ENCODE measurements around the gene MGAT5B. TPM values are rescaled to one million over a fixed set of nuclear protein-coding genes. Genes with fewer than 3 reads are reported as not detected.

MGAT5B gene
- total RNA-seq, 1 donor from 2014 or later: 1.8 TPM

GRCh38 chr17:76927577-76927976 is 59.4 kb downstream of the MGAT5B start:
- H3K36me3 Mint-ChIP-seq: no peaks in the 10 kb centered on the region
- Histone ChIP-seq H3K9me3 (ENCODE audit: low read depth) (no peaks in the 10 kb centered on the region), H3K9ac (no peak overlapping the region), H3K4me2 (no peak overlapping the region), H4K20me1 (ENCODE audit: low read depth) (no peaks in the 10 kb centered on the region), H3K27ac (no peak overlapping the region), H3K36me3 (no peaks in the 10 kb centered on the region), H3K4me3 (no peak overlapping the region), H2AFZ (replicated peaks) (no peak overlapping the region), H3K27me3 (no peaks in the 10 kb centered on the region), H3K4me1 (peaks cover 8% of the 10 kb centered on the region), H3F3A (ENCODE audit: low read depth) (no peaks in the 10 kb centered on the region), H3K79me2 (ENCODE audit: low read depth) (no peaks in the 10 kb centered on the region)
- H3K4me3 Mint-ChIP-seq: no peak overlapping the region
- no peak overlapping the region for H3K27ac Mint-ChIP-seq
- no peaks in the 10 kb centered on the region for H3K9me3 Mint-ChIP-seq
- no peak for TF ChIP-seq CTCF (IDR thresholded peaks at IDR 0.05)
- no peak for TF ChIP-seq EZH2phosphoT487 (IDR thresholded peaks at IDR 0.05)
- no peak for TF ChIP-seq EZH2 (IDR thresholded peaks at IDR 0.05)
- H3K4me1 Mint-ChIP-seq: peaks cover 10% of the 10 kb centered on the region
- peaks cover 5% of the 10 kb centered on the region for H3K27me3 Mint-ChIP-seq (ENCODE audit: insufficient read depth, low read depth)
- DNase-seq (ENCODE audit: low spot score): no peak

GRCh38 chr17:76927982-76928381 is 59.8 kb downstream of the MGAT5B start:
- no peak overlapping the region for H2AFZ ChIP-seq (replicated peaks)
- H3K4me3 Mint-ChIP-seq: no peak overlapping the region
- DNase-seq (ENCODE audit: low spot score): no peak
- H3F3A ChIP-seq (ENCODE audit: low read depth): no peaks in the 10 kb centered on the region
- H3K36me3 Mint-ChIP-seq: peaks cover 2% of the 10 kb centered on the region
- H3K79me2 ChIP-seq (ENCODE audit: low read depth): no peaks in the 10 kb centered on the region
- H3K9me3 Mint-ChIP-seq: no peaks in the 10 kb centered on the region
- no peak overlapping the region for H3K27ac Mint-ChIP-seq
- no peak overlapping the region for H3K4me2 ChIP-seq
- H3K4me1 Mint-ChIP-seq: peaks cover 9% of the 10 kb centered on the region
- H3K36me3 ChIP-seq: no peaks in the 10 kb centered on the region
- H3K4me3 ChIP-seq: no peak overlapping the region
- peaks cover 5% of the 10 kb centered on the region for H3K4me1 ChIP-seq
- no peak overlapping the region for H3K9ac ChIP-seq
- H3K27me3 Mint-ChIP-seq (ENCODE audit: insufficient read depth, low read depth): peaks cover 5% of the 10 kb centered on the region
- no peaks in the 10 kb centered on the region for H4K20me1 ChIP-seq (ENCODE audit: low read depth)
- H3K27me3 ChIP-seq: no peaks in the 10 kb centered on the region
- H3K9me3 ChIP-seq (ENCODE audit: low read depth): no peaks in the 10 kb centered on the region
- TF ChIP-seq EZH2phosphoT487 (IDR thresholded peaks at IDR 0.05): no peak
- no peak for TF ChIP-seq CTCF (IDR thresholded peaks at IDR 0.05)
- TF ChIP-seq EZH2 (IDR thresholded peaks at IDR 0.05): no peak
- no peak overlapping the region for H3K27ac ChIP-seq

GRCh38 chr17:76929148-76929547 is 60.9 kb downstream of the MGAT5B start:
- Mint-ChIP-seq H3K4me1 (peaks cover 6% of the 10 kb centered on the region), H3K36me3 (peaks cover 2% of the 10 kb centered on the region), H3K4me3 (no peak overlapping the region), H3K27me3 (ENCODE audit: insufficient read depth, low read depth) (peaks cover 5% of the 10 kb centered on the region), H3K27ac (no peak overlapping the region), H3K9me3 (no peaks in the 10 kb centered on the region)
- Histone ChIP-seq H4K20me1 (ENCODE audit: low read depth) (no peaks in the 10 kb centered on the region), H3K36me3 (no peaks in the 10 kb centered on the region), H3K4me3 (no peak overlapping the region), H2AFZ (replicated peaks) (no peak overlapping the region), H3K4me1 (peaks cover 5% of the 10 kb centered on the region), H3K9ac (no peak overlapping the region), H3K27ac (no peak overlapping the region), H3K9me3 (ENCODE audit: low read depth) (no peaks in the 10 kb centered on the region), H3K4me2 (no peak overlapping the region), H3K79me2 (ENCODE audit: low read depth) (no peaks in the 10 kb centered on the region), H3K27me3 (no peaks in the 10 kb centered on the region), H3F3A (ENCODE audit: low read depth) (no peaks in the 10 kb centered on the region)
- no peak for DNase-seq (ENCODE audit: low spot score)
- no peak for TF ChIP-seq EZH2 (IDR thresholded peaks at IDR 0.05)
- TF ChIP-seq CTCF (IDR thresholded peaks at IDR 0.05): no peak
- TF ChIP-seq EZH2phosphoT487 (IDR thresholded peaks at IDR 0.05): no peak
